Endothelial cell of umbilical vein (primary cell): ENCODE measurements around the gene ALLC. TPM values are rescaled to one million over a fixed set of nuclear protein-coding genes. Genes with fewer than 3 reads are reported as not detected.

Experiments
- Bru-seq: library from RNA; stranded (reverse); fragments of 400-500 nt; gene quantifications from one replicate; lab custom pipeline; 2021; lab: Mats Ljungman, UMichigan
- BruChase-seq, 2 experiments: library from RNA; stranded (reverse); fragments of 400-500 nt; gene quantifications; one replicate each; lab custom pipeline; 2021; lab: Mats Ljungman, UMichigan
- BruUV-seq: library from RNA; stranded (reverse); fragments of 400-500 nt; replicated peaks from 2 replicates; lab custom pipeline; 2021; lab: Mats Ljungman, UMichigan
- CTCF ChIA-PET: fragments of 300-600, 350-600 bp; sonication (Branson Sonifier 250); formaldehyde crosslinking; loops from one replicate; lab custom pipeline; 2021; ENCODE audit warnings: antibody characterized with exemption, inconsistent platforms; lab: Charles Lee
- POLR2A ChIA-PET: fragments of 300-600, 350-600 bp; sonication (Branson Sonifier 250); formaldehyde crosslinking; loops from one replicate; lab custom pipeline; 2021; ENCODE audit warnings: antibody characterized with exemption, inconsistent platforms; lab: Charles Lee
- DNase-seq: peaks from one replicate; pipeline ENCODE4 v3.0.0-alpha.2; 2011; ENCODE audit warnings: low read depth, low spot score
- FAIRE-seq: peaks from 2 replicates; lab custom pipeline; 2011; peaks lifted over from hg19 to GRCh38; lab: Jason Lieb, UNC
- H2AFZ ChIP-seq: 2 replicates; pipeline ENCODE4 v1.6.0; 2012; ENCODE audit warnings: low read depth, low read length, control low read depth, inconsistent platforms
- H3K27ac ChIP-seq: 2 replicates; pipeline ENCODE4 v1.5.1; 2011; ENCODE audit warnings: low read depth, mild to moderate bottlenecking, control low read depth, low read length, moderate library complexity; ENCODE audit not compliant: insufficient read depth
- H3K27me3 ChIP-seq, 2 experiments: 2 replicates each; pipeline versions ENCODE4 v1.6.0 to v1.6.1; 2011; ENCODE audit warnings: low read length in 2 of 2, mixed read lengths in 1 of 2; ENCODE audit not compliant: control insufficient read depth in 2 of 2, insufficient read depth in 2 of 2
- H3K36me3 ChIP-seq, 2 experiments: 2 replicates in 1 of 2; 3 replicates in 1 of 2; pipeline ENCODE4 v1.5.1; 2011; ENCODE audit warnings: low read length in 2 of 2, mild to moderate bottlenecking in 1 of 2, moderate library complexity in 1 of 2; ENCODE audit not compliant: control insufficient read depth in 2 of 2, insufficient read depth in 2 of 2; ENCODE audit errors: extremely low read depth in 1 of 2
- H3K4me1 ChIP-seq: 3 replicates; pipeline ENCODE4 v1.5.1; 2011; ENCODE audit warnings: mild to moderate bottlenecking, low read length; ENCODE audit not compliant: control insufficient read depth, insufficient read depth; ENCODE audit errors: extremely low read depth
- H3K4me2 ChIP-seq: 2 replicates; pipeline ENCODE4 v1.6.1; 2011; ENCODE audit warnings: low read length, control low read depth, mixed read lengths; ENCODE audit not compliant: insufficient read depth
- H3K4me3 ChIP-seq, 3 experiments: fragments of 200-600 bp in 1 of 3; sonication (generic), shearing (Covaris generic) in 1 of 3; replicated peaks in 1 of 3; 2 replicates each; pipeline ENCODE4 v1.5.1; 2011 to 2016; ENCODE audit warnings: control low read depth in 3 of 3, low read length in 3 of 3, mild to moderate bottlenecking in 2 of 3, inconsistent platforms in 1 of 3, low read depth in 1 of 3, moderate library complexity in 1 of 3; ENCODE audit not compliant: insufficient read depth in 1 of 3
- H3K79me2 ChIP-seq: 2 replicates; pipeline ENCODE4 v1.6.0; 2012; ENCODE audit warnings: low read length, inconsistent platforms; ENCODE audit not compliant: control insufficient read depth, insufficient read depth
- H3K9ac ChIP-seq: replicated peaks from 2 replicates; pipeline ENCODE3; 2011; ENCODE audit warnings: low read length, control low read depth; ENCODE audit not compliant: insufficient read depth; ENCODE audit errors: extremely low read depth
- H3K9me1 ChIP-seq: replicated peaks from 3 replicates; pipeline ENCODE4 v1.6.0; 2011; ENCODE audit warnings: mild to moderate bottlenecking, low read length; ENCODE audit not compliant: control insufficient read depth, insufficient read depth; ENCODE audit errors: extremely low read depth
- H3K9me3 ChIP-seq: replicated peaks from 2 replicates; pipeline ENCODE4 v1.5.1; 2012; ENCODE audit warnings: low read length, inconsistent platforms; ENCODE audit not compliant: control insufficient read depth, insufficient read depth
- H4K20me1 ChIP-seq: replicated peaks from 2 replicates; pipeline ENCODE3; 2011; ENCODE audit warnings: mild to moderate bottlenecking, low read length; ENCODE audit not compliant: control insufficient read depth, insufficient read depth; ENCODE audit errors: extremely low read depth
- CTCF ChIP-seq, 2 donors: IDR thresholded peaks; 1 replicate in 1 of 2; 2 replicates in 1 of 2; pipeline ENCODE4 v1.5.1; 2011; ENCODE audit warnings: low read length in 2 of 2, mild to moderate bottlenecking in 2 of 2, moderate library complexity in 2 of 2, control low read depth in 1 of 2, inconsistent platforms in 1 of 2, low read depth in 1 of 2; ENCODE audit not compliant: insufficient read depth in 1 of 2; ENCODE audit errors: extremely low read depth in 1 of 2
- EZH2 ChIP-seq: IDR thresholded peaks from 2 replicates; pipeline ENCODE4 v1.6.1; 2012; ENCODE audit warnings: borderline replicate concordance, low read depth, mild to moderate bottlenecking, moderate library complexity, low read length, inconsistent platforms; ENCODE audit not compliant: severe bottlenecking
- FOS ChIP-seq: IDR thresholded peaks from 2 replicates; pipeline ENCODE4 v1.6.1; 2011; ENCODE audit warnings: mild to moderate bottlenecking, low read length, moderate library complexity, borderline replicate concordance; ENCODE audit not compliant: insufficient read depth
- GATA2 ChIP-seq: IDR thresholded peaks from 2 replicates; pipeline ENCODE4 v1.7.0; 2011; ENCODE audit warnings: low read depth, mild to moderate bottlenecking, moderate library complexity, mixed read lengths, low read length; ENCODE audit not compliant: insufficient read length, insufficient read depth
- JUN ChIP-seq: IDR thresholded peaks from 2 replicates; pipeline ENCODE4 v1.6.1; 2011; ENCODE audit warnings: borderline replicate concordance, low read depth; ENCODE audit not compliant: insufficient read length, insufficient read depth
- MAX ChIP-seq: IDR thresholded peaks from 2 replicates; pipeline ENCODE4 v1.6.1; 2011; ENCODE audit not compliant: insufficient read depth, insufficient read length
- MYC ChIP-seq: IDR thresholded peaks from one replicate; pipeline ENCODE4 v1.6.1; 2011; ENCODE audit warnings: mild to moderate bottlenecking, low read depth, low read length
- POLR2A ChIP-seq: IDR thresholded peaks from 2 replicates; pipeline ENCODE4 v1.6.1; 2012; ENCODE audit warnings: low read depth, mild to moderate bottlenecking, control low read depth, low read length
- POLR2AphosphoS5 ChIP-seq: IDR thresholded peaks from 2 replicates; pipeline ENCODE4 v1.6.1; 2012; ENCODE audit warnings: low read depth, mild to moderate bottlenecking, control low read depth, low read length, moderate library complexity; ENCODE audit not compliant: insufficient read depth
- dilution Hi-C: fragments of 300-500 bp; cut with MboI; formaldehyde crosslinking; loops from one replicate; pipeline ENCODE4 v1.15.0; 2019; ENCODE audit warnings: low sequenced_read_pairs; ENCODE audit not compliant: extremely low pct_ligation_motif_present
- intact Hi-C: fragments of 100-400 bp; cut with micrococcal nuclease; formaldehyde crosslinking; loops from one replicate; pipeline ENCODE4 v1.10.0; 2022
- long read RNA-seq: library from polyadenylated mRNA; stranded (forward); transcript quantifications from one replicate; pipeline ENCODE4 v2.0.0, GENCODE V29; 2021
- polyA minus RNA-seq, 3 experiments: library from RNA; depleted of rRNA, polyadenylated mRNA; stranded (reverse); fragments of >200 nt; gene quantifications; 1 replicate in 1 of 3; 2 replicates in 2 of 3; pipeline ENCODE4 v1.2.3, GENCODE V29; 2011
- polyA plus RNA-seq, 4 experiments: library from polyadenylated mRNA; depleted of rRNA in 3 of 4; stranded (reverse) in 3 of 4; unstranded in 1 of 4; fragments of >200 nt; gene quantifications; 2 replicates each; pipeline versions ENCODE4 v1.2.1 to v1.2.3, GENCODE V29; 2011 to 2012; ENCODE audit warnings: missing spikeins in 1 of 4
- total RNA-seq: library from RNA; stranded (reverse); gene quantifications from 2 replicates; pipeline ENCODE4 v1.2.3, GENCODE V29; 2021

ALLC gene
- total RNA-seq (not detected in 2 replicates), polyA plus RNA-seq (not detected in 2 replicates), polyA minus RNA-seq (not detected in 2 replicates), Bru-seq, nascent RNA (not detected), BruChase-seq, experiment 1, labeled RNA remaining after a 6-hour chase (percentile 11 among the genes with signal in this experiment), BruChase-seq, experiment 2, labeled RNA remaining after a 2-hour chase (percentile 3 among the genes with signal in this experiment)
- polyA plus RNA-seq (2011; cell fraction: cytosol; rRNA removed): not detected in 2 replicates
- not detected in 2 replicates for polyA plus RNA-seq (2011; cell fraction: nucleus; rRNA removed)
- polyA plus RNA-seq (2012): not detected in 2 replicates
- polyA minus RNA-seq (2011; cell fraction: cytosol; rRNA and poly(A)+ RNA removed): not detected
- polyA minus RNA-seq (2011; cell fraction: nucleus; rRNA and poly(A)+ RNA removed): not detected in 2 replicates
- long read RNA-seq: 0 reads

- H3K4me3 ChIP-seq: no peak within 1 kb of the TSS
- no peaks in the 10 kb centered on the region for H3K36me3 ChIP-seq
- BruUV-seq: no TSS peak
- H3K4me2 ChIP-seq: no peak within 1 kb of the TSS
- intact Hi-C loops (no loop called here), dilution Hi-C loops (no loop called here)
- TF ChIP-seq FOS (no peak), MAX (no peak), POLR2A (no peak), CTCF (IDR thresholded peaks at IDR 0.05; ENCODE audit: extremely low read depth in 1 of 2, insufficient read depth in 1 of 2, low read depth in 1 of 2, low read length in 2 of 2) (no peak), POLR2AphosphoS5 (no peak), JUN (no peak), MYC (no peak), GATA2 (no peak), EZH2 (no peak)
- DNase-seq (no peak), FAIRE-seq (no peak)
- no peak within 1 kb of the TSS for H2AFZ ChIP-seq
- H3K27me3 ChIP-seq: no peaks in the 10 kb centered on the region
- H3K27ac ChIP-seq: no peak within 1 kb of the TSS
- no peaks in the 10 kb centered on the region for H3K79me2 ChIP-seq
- H3K9ac ChIP-seq: no peak within 1 kb of the TSS
- no peaks in the 10 kb centered on the region for H3K9me3 ChIP-seq
- no peaks in the 10 kb centered on the region for H3K4me1 ChIP-seq
- H4K20me1 ChIP-seq: no peaks in the 10 kb centered on the region
- H3K9me1 ChIP-seq: no peaks in the 10 kb centered on the region
- POLR2A ChIA-PET: no interaction called here
- CTCF ChIA-PET: no interaction called here
Measured at GRCh38 chr2:3657881-3658280, at the start of gene ALLC. ALLC (plus strand) TSS chr2:3658200; CDS start chr2:3671158, 12,958 bp downstream.
